Neural cell (in vitro differentiated cells): ENCODE data around the gene MUC21. TPM values are rescaled to one million over a fixed set of nuclear protein-coding genes. Genes with fewer than 3 reads are reported as not detected.

Source experiments
- H2AFZ ChIP-seq: fragments of 200-600, 300-800 bp; sonication (generic), shearing (Covaris generic); 2 replicates; pipeline ENCODE4 v1.6.0; 2014; ENCODE audit warnings: low read depth, mild to moderate bottlenecking, antibody characterized with exemption, low read length, moderate library complexity
- H3F3A ChIP-seq: fragments of 200-600 bp; shearing (Covaris generic); 2 replicates; pipeline ENCODE4 v1.6.1; 2016; ENCODE audit warnings: mild to moderate bottlenecking, moderate library complexity, mixed read lengths, antibody characterized with exemption, low read length; ENCODE audit not compliant: insufficient read depth, poor library complexity, severe bottlenecking
- H3K27ac ChIP-seq: fragments of 200-600, 300-800 bp; sonication (generic), shearing (Covaris generic); 2 replicates; pipeline ENCODE4 v1.5.1; 2014; ENCODE audit warnings: mild to moderate bottlenecking, low read length, moderate library complexity
- H3K27me3 ChIP-seq: fragments of 300-800, 200-600 bp; sonication (generic), shearing (Covaris generic); 2 replicates; pipeline ENCODE4 v1.6.0; 2014; ENCODE audit warnings: mild to moderate bottlenecking, low read depth, low read length, moderate library complexity; ENCODE audit not compliant: insufficient read depth
- H3K36me3 ChIP-seq: fragments of 300-800, 200-600 bp; sonication (generic), shearing (Covaris generic); 2 replicates; pipeline ENCODE4 v1.5.1; 2014; ENCODE audit warnings: mild to moderate bottlenecking, antibody characterized with exemption, low read length, moderate library complexity; ENCODE audit not compliant: insufficient read depth
- H3K4me2 ChIP-seq: fragments of 300-800, 200-600 bp; sonication (generic), shearing (Covaris generic); 2 replicates; pipeline ENCODE4 v1.6.0; 2014; ENCODE audit warnings: mild to moderate bottlenecking, low read length
- H3K4me3 ChIP-seq: fragments of 300-800, 200-600 bp; sonication (generic), shearing (Covaris generic); 2 replicates; pipeline ENCODE4 v1.5.1; 2014; ENCODE audit warnings: mild to moderate bottlenecking, low read length, moderate library complexity
- H3K79me2 ChIP-seq: fragments of 200-600 bp; shearing (Covaris generic); replicated peaks from 2 replicates; pipeline ENCODE4 v1.6.0; 2014; ENCODE audit warnings: mild to moderate bottlenecking, low read length, moderate library complexity; ENCODE audit not compliant: insufficient read depth
- H3K9ac ChIP-seq: fragments of 300-800, 200-600 bp; sonication (generic), shearing (Covaris generic); 2 replicates; pipeline ENCODE4 v1.6.1; 2016; ENCODE audit warnings: mild to moderate bottlenecking, low read length, mixed read lengths
- H3K9me2 ChIP-seq: fragments of 200-600 bp; shearing (Covaris generic); 2 replicates; pipeline ENCODE4 v1.6.1; 2016; ENCODE audit warnings: mild to moderate bottlenecking, low read length, mixed read lengths; ENCODE audit not compliant: insufficient read depth
- H3K9me3 ChIP-seq: fragments of 200-600, 300-800 bp; sonication (generic), shearing (Covaris generic); 2 replicates; pipeline ENCODE4 v1.6.1; 2016; ENCODE audit warnings: mild to moderate bottlenecking, mixed run types, low read length, moderate library complexity, mixed read lengths
- H4K20me1 ChIP-seq: fragments of 200-600 bp; shearing (Covaris generic); 2 replicates; pipeline ENCODE4 v1.6.1; 2016; ENCODE audit warnings: mild to moderate bottlenecking, mixed run types; ENCODE audit not compliant: insufficient read depth
- CTCF ChIP-seq: fragments of 450-650 bp; IDR thresholded peaks from 2 replicates; pipeline ENCODE4 v1.5.1; 2014; ENCODE audit warnings: antibody characterized with exemption, mild to moderate bottlenecking, moderate library complexity; ENCODE audit not compliant: poor library complexity, severe bottlenecking
- EP300 ChIP-seq: fragments of 450-650 bp; conservative IDR thresholded peaks from 2 replicates; pipeline ENCODE4 v1.6.1; 2014; ENCODE audit warnings: antibody characterized with exemption, mild to moderate bottlenecking, moderate library complexity; ENCODE audit not compliant: poor library complexity, severe bottlenecking
- EZH2 ChIP-seq: fragments of 200-600, 300-800 bp; shearing (Covaris generic), sonication (generic); IDR thresholded peaks from 2 replicates; pipeline ENCODE4 v1.6.1; 2014; ENCODE audit warnings: antibody characterized with exemption, low read length, borderline replicate concordance, mild to moderate bottlenecking; ENCODE audit not compliant: insufficient read depth, poor library complexity, severe bottlenecking
- MXI1 ChIP-seq: fragments of 450-650 bp; conservative IDR thresholded peaks from 2 replicates; pipeline ENCODE4 v1.6.1; 2014; ENCODE audit warnings: antibody characterized with exemption, mild to moderate bottlenecking; ENCODE audit not compliant: poor library complexity, severe bottlenecking
- REST ChIP-seq: IDR thresholded peaks from 2 replicates; pipeline ENCODE4 v1.6.1; 2012; ENCODE audit warnings: borderline replicate concordance
- polyA plus RNA-seq: library from polyadenylated mRNA; depleted of rRNA; stranded (reverse); fragments of >200 nt; gene quantifications from 2 replicates; pipeline ENCODE4 v1.2.3, GENCODE V29; 2014

MUC21 gene
- polyA plus RNA-seq, 1 donor from 2014 or later, result not detected

- Histone ChIP-seq H3K4me3 (no peak overlapping the region), H3K9me3 (no peaks in the 10 kb centered on the region), H3K9me2 (no peaks in the 10 kb centered on the region), H3K27ac (no peak overlapping the region), H3K4me2 (no peak overlapping the region), H3F3A (no peaks in the 10 kb centered on the region), H3K79me2 (no peaks in the 10 kb centered on the region), H3K27me3 (no peaks in the 10 kb centered on the region), H4K20me1 (no peaks in the 10 kb centered on the region), H3K36me3 (no peaks in the 10 kb centered on the region), H2AFZ (no peak overlapping the region), H3K9ac (no peak overlapping the region)
- TF ChIP-seq REST (no peak), EP300 (no peak), MXI1 (no peak), EZH2 (no peak)
Observed at GRCh38 chr6:30974490-30975252, 8.8 kb upstream of the MUC21 start.

GRCh38 chr6:30979141-30979540 lies 4.4 kb upstream of the MUC21 start:
- Histone ChIP-seq H3K9me3 (no peaks in the 10 kb centered on the region), H3K79me2 (no peaks in the 10 kb centered on the region), H3F3A (no peaks in the 10 kb centered on the region), H3K27me3 (no peaks in the 10 kb centered on the region), H3K4me3 (no peak overlapping the region), H3K9ac (no peak overlapping the region), H3K9me2 (no peaks in the 10 kb centered on the region), H4K20me1 (no peaks in the 10 kb centered on the region), H3K4me2 (no peak overlapping the region), H2AFZ (no peak overlapping the region), H3K27ac (no peak overlapping the region), H3K36me3 (no peaks in the 10 kb centered on the region)
- no peak for TF ChIP-seq CTCF
- no peak for TF ChIP-seq MXI1

GRCh38 chr6:30979690-30980089 lies 3.8 kb upstream of the MUC21 start:
- H3K4me3 ChIP-seq, result no peak overlapping the region
- no peaks in the 10 kb centered on the region for H3K9me3 ChIP-seq
- H2AFZ ChIP-seq, result no peak overlapping the region
- no peaks in the 10 kb centered on the region for H3K9me2 ChIP-seq
- no peaks in the 10 kb centered on the region for H3K36me3 ChIP-seq
- no peak overlapping the region for H3K9ac ChIP-seq
- no peaks in the 10 kb centered on the region for H3K79me2 ChIP-seq
- H3F3A ChIP-seq, result no peaks in the 10 kb centered on the region
- H3K27me3 ChIP-seq, result no peaks in the 10 kb centered on the region
- TF ChIP-seq MXI1 (no peak), EZH2 (no peak), EP300 (no peak), CTCF (no peak)
- no peak overlapping the region for H3K27ac ChIP-seq
- no peaks in the 10 kb centered on the region for H4K20me1 ChIP-seq
- no peak overlapping the region for H3K4me2 ChIP-seq
